Measurements from ENCODE around the gene LSM2.

Gene LSM2

DNA sequence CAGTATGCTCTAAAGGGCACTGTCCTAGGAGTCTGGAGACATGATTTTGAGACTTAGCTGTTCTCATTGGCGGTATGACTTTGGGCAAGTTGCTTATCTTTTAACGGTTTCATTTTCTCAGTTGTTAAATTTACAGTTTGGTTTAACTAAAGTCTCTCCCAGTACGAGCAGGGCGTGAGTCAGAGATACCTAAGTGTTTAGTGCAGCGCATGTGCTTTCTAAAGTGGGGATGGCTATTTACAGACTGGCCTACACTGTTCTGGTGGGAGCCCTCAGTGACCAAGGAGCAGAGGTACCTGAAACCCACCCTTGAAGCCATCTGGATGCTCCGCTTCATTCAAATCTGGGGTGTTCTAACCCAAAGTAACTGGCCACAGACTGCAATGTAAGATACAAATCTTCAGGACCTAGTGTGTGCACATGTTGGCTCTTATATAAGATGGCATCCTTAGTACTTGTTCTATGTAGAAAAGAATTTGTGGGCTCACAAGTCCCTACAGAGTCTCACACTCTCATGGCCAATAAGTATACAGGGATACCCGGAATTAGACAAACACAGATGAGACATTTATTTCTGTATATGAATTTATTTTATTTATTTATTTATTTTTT, 56.2 kb downstream of the LSM2 start:
- no peak for DNase-seq (ENCODE audit: low read depth)

DNA sequence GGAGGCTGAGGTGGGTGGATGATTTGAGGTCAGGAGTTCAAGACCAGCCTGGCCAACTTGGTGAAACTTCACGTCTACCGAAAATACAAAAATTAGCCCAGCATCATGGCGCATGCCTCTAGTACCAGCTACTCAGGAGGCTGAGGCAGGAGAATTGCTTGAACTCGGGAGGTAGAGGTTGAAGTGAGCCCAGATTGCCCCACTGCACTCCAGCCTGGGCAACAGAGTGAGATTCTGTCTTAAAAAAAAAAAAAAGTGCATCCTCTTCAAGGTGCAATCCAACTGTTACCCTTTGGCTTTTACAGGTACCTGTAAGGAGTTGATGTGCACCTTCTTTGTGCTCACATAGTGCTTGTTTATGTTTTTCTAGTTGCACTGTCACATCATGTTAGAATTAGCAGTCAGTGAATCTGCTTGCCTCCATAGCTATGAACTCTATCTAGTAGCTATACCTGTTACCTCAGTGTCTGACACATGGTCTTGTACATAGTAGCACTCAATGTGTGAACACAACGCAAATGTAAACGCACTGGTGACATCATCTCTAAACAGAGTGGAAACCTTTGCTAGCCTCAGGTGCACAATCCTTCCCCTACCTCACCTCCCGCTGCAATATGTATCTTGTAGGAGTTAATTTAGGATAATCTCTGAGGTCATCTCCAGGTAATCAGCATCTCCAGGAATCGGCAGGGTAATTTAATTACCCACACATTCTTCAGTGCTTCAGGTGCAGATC, 57.3 kb downstream of the LSM2 start:
- DNase-seq (ENCODE audit: low read depth) = no peak
